Fibroblast of lung (primary cell): ENCODE results near the gene TDP1. TPM values are rescaled to one million over a fixed set of nuclear protein-coding genes. Genes with fewer than 3 reads are reported as not detected.

ENCODE experiments used
- DNase-seq, 2 donors: peaks; one replicate each; pipeline versions ENCODE4 v3.0.0 to v3.0.0-alpha.2; 2010; ENCODE audit warnings: low read depth in 2 of 2
- H2AFZ ChIP-seq: 2 replicates; pipeline ENCODE4 v1.5.1; 2012; ENCODE audit warnings: low read length, control low read depth, inconsistent platforms
- H3K27ac ChIP-seq: 2 replicates; pipeline ENCODE4 v1.5.1; 2011; ENCODE audit warnings: low read length, control low read depth; ENCODE audit not compliant: insufficient read depth
- H3K27me3 ChIP-seq: 2 replicates; pipeline ENCODE4 v1.5.1; 2011; ENCODE audit warnings: mild to moderate bottlenecking, low read length; ENCODE audit not compliant: control insufficient read depth, insufficient read depth
- H3K36me3 ChIP-seq: 2 replicates; pipeline ENCODE4 v1.5.1; 2011; ENCODE audit warnings: low read length; ENCODE audit not compliant: control insufficient read depth, insufficient read depth
- H3K4me1 ChIP-seq: 2 replicates; pipeline ENCODE4 v1.5.1; 2011; ENCODE audit warnings: low read length; ENCODE audit not compliant: control insufficient read depth, insufficient read depth; ENCODE audit errors: extremely low read depth
- H3K4me2 ChIP-seq: 2 replicates; pipeline ENCODE4 v1.5.1; 2011; ENCODE audit warnings: low read length, control low read depth; ENCODE audit not compliant: insufficient read depth; ENCODE audit errors: extremely low read depth
- H3K4me3 ChIP-seq, 4 experiments: fragments of 200-600 bp in 1 of 4; sonication (generic) in 1 of 4; replicated peaks in 1 of 4; 2 replicates each; pipeline ENCODE4 v1.5.1; 2011 to 2016; ENCODE audit warnings: low read length in 4 of 4, low read depth in 3 of 4, mild to moderate bottlenecking in 3 of 4, control low read depth in 2 of 4, inconsistent platforms in 1 of 4, mixed read lengths in 1 of 4; ENCODE audit not compliant: insufficient read depth in 1 of 4; ENCODE audit errors: control extremely low read depth in 1 of 4
- H3K79me2 ChIP-seq: 2 replicates; pipeline ENCODE4 v1.5.1; 2012; ENCODE audit warnings: mild to moderate bottlenecking, low read length, inconsistent platforms; ENCODE audit not compliant: control insufficient read depth, insufficient read depth
- H3K9ac ChIP-seq: 2 replicates; pipeline ENCODE4 v1.5.1; 2011; ENCODE audit warnings: mild to moderate bottlenecking, low read length, control low read depth; ENCODE audit not compliant: insufficient read depth
- H3K9me3 ChIP-seq: 2 replicates; pipeline ENCODE4 v1.5.1; 2012; ENCODE audit warnings: low read depth, low read length; ENCODE audit not compliant: control insufficient read depth, insufficient read depth
- H4K20me1 ChIP-seq: 2 replicates; pipeline ENCODE4 v1.5.1; 2011; ENCODE audit warnings: low read length; ENCODE audit not compliant: control insufficient read depth, insufficient read depth; ENCODE audit errors: extremely low read depth
- EZH2 ChIP-seq: IDR thresholded peaks from 2 replicates; pipeline ENCODE4 v1.5.1; 2012; ENCODE audit warnings: low read length, control low read depth, mild to moderate bottlenecking; ENCODE audit errors: missing control alignments
- polyA plus RNA-seq, 2 donors: library from polyadenylated mRNA; depleted of rRNA in 1 of 2; stranded (reverse) in 1 of 2; unstranded in 1 of 2; fragments of >200 nt; gene quantifications; 2 replicates each; pipeline ENCODE4 v1.2.1, GENCODE V29; 2011 to 2012; ENCODE audit warnings: missing spikeins in 1 of 2
- total RNA-seq: library from RNA; depleted of rRNA; stranded (reverse); fragments of >200 nt; gene quantifications from 2 replicates; pipeline ENCODE4 v1.2.1, GENCODE V29; 2014
- TF ChIP-seq, protein P1 (sequence below), 2 donors: IDR thresholded peaks in 1 of 2; conservative IDR thresholded peaks in 1 of 2; 1 replicate in 1 of 2; 2 replicates in 1 of 2; pipeline ENCODE4 v1.5.1; 2011 to 2012; ENCODE audit warnings: low read length in 2 of 2, control low read depth in 1 of 2, inconsistent platforms in 1 of 2, low read depth in 1 of 2, mild to moderate bottlenecking in 1 of 2

TDP1 gene
- total and polyA plus RNA-seq, 2 donors (not counting 1 experiment from before 2014, with no cell fraction given): 11.7 to 13.7 TPM

DNA sequence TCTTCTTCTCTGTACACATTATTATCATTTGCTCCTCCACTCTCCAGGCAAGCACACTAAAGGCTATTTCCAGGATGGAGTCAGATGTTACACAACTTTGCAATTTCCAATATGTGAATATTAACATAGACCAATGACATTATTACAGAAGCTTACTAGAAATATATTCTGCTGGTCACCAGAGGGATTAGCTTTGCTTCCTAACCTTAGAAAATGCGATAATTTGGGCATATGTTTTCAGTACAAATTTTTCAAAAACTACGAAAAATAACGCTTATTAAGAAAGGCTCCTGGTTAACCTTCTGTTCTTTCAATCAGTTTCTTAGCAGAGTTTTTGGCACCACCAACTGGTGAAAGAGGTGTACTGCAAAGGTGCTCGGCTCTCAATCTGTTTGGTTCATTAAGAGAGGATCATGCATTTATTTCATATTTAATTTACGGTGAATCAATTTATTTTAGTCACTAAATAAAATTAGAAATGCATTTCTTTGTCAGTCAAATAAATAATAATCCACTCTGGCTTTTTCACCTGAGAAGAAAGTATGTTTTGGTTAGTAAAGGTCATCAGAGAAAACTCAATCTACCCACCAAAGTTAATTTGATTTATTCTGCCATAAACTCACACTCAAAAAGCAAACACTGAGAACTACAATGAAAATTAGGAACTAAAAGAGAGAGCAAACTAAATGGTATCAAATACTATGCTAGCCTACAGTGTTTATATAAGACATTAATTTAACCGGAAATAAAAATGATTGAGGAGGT, 40.4 kb upstream of the TDP1 start:
- Histone ChIP-seq H3K79me2 (no peaks in the 10 kb centered on the region), H3K9ac (no peak overlapping the region), H3K27ac (peak overlapping the region; percentile 9), H3K4me2 (no peak overlapping the region), H3K36me3 (no peaks in the 10 kb centered on the region), H3K9me3 (no peaks in the 10 kb centered on the region), H3K4me3 (no peak overlapping the region), H4K20me1 (no peaks in the 10 kb centered on the region), H3K27me3 (no peaks in the 10 kb centered on the region), H2AFZ (no peak overlapping the region), H3K4me1 (peaks cover 17% of the 10 kb centered on the region)
- no peak for TF ChIP-seq EZH2
- TF ChIP-seq, protein P1, sequence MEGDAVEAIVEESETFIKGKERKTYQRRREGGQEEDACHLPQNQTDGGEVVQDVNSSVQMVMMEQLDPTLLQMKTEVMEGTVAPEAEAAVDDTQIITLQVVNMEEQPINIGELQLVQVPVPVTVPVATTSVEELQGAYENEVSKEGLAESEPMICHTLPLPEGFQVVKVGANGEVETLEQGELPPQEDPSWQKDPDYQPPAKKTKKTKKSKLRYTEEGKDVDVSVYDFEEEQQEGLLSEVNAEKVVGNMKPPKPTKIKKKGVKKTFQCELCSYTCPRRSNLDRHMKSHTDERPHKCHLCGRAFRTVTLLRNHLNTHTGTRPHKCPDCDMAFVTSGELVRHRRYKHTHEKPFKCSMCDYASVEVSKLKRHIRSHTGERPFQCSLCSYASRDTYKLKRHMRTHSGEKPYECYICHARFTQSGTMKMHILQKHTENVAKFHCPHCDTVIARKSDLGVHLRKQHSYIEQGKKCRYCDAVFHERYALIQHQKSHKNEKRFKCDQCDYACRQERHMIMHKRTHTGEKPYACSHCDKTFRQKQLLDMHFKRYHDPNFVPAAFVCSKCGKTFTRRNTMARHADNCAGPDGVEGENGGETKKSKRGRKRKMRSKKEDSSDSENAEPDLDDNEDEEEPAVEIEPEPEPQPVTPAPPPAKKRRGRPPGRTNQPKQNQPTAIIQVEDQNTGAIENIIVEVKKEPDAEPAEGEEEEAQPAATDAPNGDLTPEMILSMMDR (conservative IDR thresholded peaks at IDR 0.05 in 1 of 2, IDR thresholded peaks at IDR 0.05 in 1 of 2; ENCODE audit: low read depth in 1 of 2, low read length in 2 of 2): peak; percentile 92 to 97
- DNase-seq: peak; percentile 58 to 84

DNA sequence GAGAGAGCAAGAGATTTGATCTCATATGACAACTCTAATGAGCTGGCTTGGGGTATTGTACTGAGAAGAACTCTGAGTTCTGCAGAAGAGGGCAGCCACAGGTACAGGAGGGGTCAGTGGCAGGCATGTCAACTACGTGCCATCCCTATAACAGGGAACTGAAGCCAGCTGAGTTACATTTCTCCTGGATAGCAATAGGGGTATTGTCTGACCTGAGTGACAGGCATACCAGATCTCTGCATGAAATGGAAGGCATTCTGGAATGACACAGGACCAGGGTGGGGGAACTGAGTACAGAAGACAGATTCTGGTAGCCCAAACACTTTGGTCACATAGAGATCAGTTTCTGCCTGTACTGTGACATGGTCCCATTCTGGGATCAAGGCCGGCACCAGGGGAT, 37.0 kb upstream of the TDP1 start:
- H3K36me3 ChIP-seq: no peaks in the 10 kb centered on the region
- DNase-seq: no peak
- no peaks in the 10 kb centered on the region for H3K27me3 ChIP-seq
- TF ChIP-seq EZH2: no peak
- TF ChIP-seq, protein P1 (conservative IDR thresholded peaks at IDR 0.05 in 1 of 2, IDR thresholded peaks at IDR 0.05 in 1 of 2; ENCODE audit: low read depth in 1 of 2, low read length in 2 of 2): no peak
- H4K20me1 ChIP-seq: no peaks in the 10 kb centered on the region
- H3K79me2 ChIP-seq: no peaks in the 10 kb centered on the region
- H3K4me2 ChIP-seq: no peak overlapping the region
- H3K4me3 ChIP-seq: no peak overlapping the region
- no peak overlapping the region for H3K9ac ChIP-seq
- H3K9me3 ChIP-seq: no peaks in the 10 kb centered on the region
- no peak overlapping the region for H2AFZ ChIP-seq
- H3K27ac ChIP-seq: no peak overlapping the region
- peaks cover 2% of the 10 kb centered on the region for H3K4me1 ChIP-seq

DNA sequence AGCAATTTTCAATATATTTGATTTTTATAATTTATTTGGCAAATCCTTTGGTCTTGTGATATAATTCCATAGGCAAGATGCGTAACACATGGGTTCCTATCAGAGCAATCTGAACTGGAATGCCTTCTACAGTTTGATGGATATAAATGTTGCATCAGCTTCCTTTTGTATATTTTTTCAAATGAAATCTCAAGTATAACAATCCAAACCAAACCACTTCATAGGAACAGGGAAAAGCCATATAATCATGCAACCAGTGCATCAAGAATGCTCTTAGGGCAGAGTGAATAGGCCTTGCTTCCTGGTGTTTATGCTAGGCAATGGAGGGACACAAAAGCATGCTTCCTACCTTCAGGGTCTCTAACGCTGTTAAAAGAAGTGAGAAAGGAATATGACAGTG, 35.7 kb upstream of the TDP1 start:
- Histone ChIP-seq H3K27ac (no peak overlapping the region), H3K9ac (no peak overlapping the region), H3K4me2 (no peak overlapping the region), H3K9me3 (no peaks in the 10 kb centered on the region), H4K20me1 (no peaks in the 10 kb centered on the region), H3K4me3 (no peak overlapping the region), H3K4me1 (peaks cover 2% of the 10 kb centered on the region), H2AFZ (no peak overlapping the region), H3K36me3 (no peaks in the 10 kb centered on the region), H3K79me2 (no peaks in the 10 kb centered on the region), H3K27me3 (no peaks in the 10 kb centered on the region)
- DNase-seq: peak in 1 of 2 donors; percentile 56
- TF ChIP-seq, protein P1 (conservative IDR thresholded peaks at IDR 0.05 in 1 of 2, IDR thresholded peaks at IDR 0.05 in 1 of 2; ENCODE audit: low read depth in 1 of 2, low read length in 2 of 2): no peak
- no peak for TF ChIP-seq EZH2
